Kidney epithelial cell (primary cell): ENCODE data around the gene TMX2. TPM values are rescaled to one million over a fixed set of nuclear protein-coding genes. Genes with fewer than 3 reads are reported as not detected.

ENCODE experiments used
- DNase-seq: peaks from one replicate; pipeline ENCODE4 v3.0.0-alpha.2; 2010; ENCODE audit warnings: low read depth
- H3K27me3 ChIP-seq: 2 replicates; pipeline ENCODE4 v1.6.0; 2011; ENCODE audit warnings: low read length; ENCODE audit not compliant: control insufficient read depth, insufficient read depth
- H3K36me3 ChIP-seq: 2 replicates; pipeline ENCODE4 v1.5.1; 2011; ENCODE audit warnings: low read length; ENCODE audit not compliant: control insufficient read depth, insufficient read depth
- H3K4me3 ChIP-seq: 2 replicates; pipeline ENCODE4 v1.5.1; 2011; ENCODE audit warnings: low read depth, mild to moderate bottlenecking, control low read depth, low read length
- CTCF ChIP-seq: IDR thresholded peaks from 2 replicates; pipeline ENCODE4 v1.5.1; 2011; ENCODE audit warnings: mild to moderate bottlenecking, moderate library complexity, low read length, control low read depth, inconsistent platforms; ENCODE audit not compliant: insufficient read depth, poor library complexity, severe bottlenecking
- total RNA-seq: library from RNA; depleted of rRNA; stranded (reverse); fragments of >200 nt; gene quantifications from 2 replicates; pipeline ENCODE4 v1.2.3, GENCODE V29; 2015

The TMX2 gene, protein sequence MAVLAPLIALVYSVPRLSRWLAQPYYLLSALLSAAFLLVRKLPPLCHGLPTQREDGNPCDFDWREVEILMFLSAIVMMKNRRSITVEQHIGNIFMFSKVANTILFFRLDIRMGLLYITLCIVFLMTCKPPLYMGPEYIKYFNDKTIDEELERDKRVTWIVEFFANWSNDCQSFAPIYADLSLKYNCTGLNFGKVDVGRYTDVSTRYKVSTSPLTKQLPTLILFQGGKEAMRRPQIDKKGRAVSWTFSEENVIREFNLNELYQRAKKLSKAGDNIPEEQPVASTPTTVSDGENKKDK
- total RNA-seq: 74.0 and 79.8 TPM in 2 replicates

- DNase-seq: peak; percentile 100
- TF ChIP-seq CTCF: no peak
- no peaks in the 10 kb centered on the region for H3K36me3 ChIP-seq
- peak within 1 kb of the TSS; percentile 70 for H3K4me3 ChIP-seq
- H3K27me3 ChIP-seq: no peaks in the 10 kb centered on the region
Measured at GRCh38 chr11:57712256-57713150, at the start of gene TMX2. Gene TMX2 (plus strand): TSS chr11:57712593. CDS start chr11:57712619, 26 bp downstream.

DNA sequence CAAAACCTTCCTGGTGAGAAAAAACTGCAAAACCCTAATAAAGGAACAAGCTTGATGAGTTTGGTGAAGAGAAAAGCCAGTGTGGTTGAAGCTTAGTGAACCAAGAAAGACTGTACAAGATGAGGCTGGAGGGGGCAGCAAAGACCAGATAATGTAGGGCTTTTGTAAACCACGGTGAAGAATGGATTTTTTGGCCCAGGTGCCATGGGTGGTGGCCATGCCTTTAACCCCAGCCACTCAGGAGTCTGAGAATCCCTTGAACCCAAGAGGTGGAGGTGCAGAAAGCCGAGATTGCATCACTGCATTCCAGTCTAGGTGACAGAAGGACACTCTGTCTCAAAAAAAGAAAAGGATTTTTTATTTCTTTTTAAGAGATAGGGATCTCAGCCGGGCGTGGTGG is 49.5 kb upstream of the TMX2 start:
- Histone ChIP-seq H3K36me3 (peaks cover 4% of the 10 kb centered on the region), H3K27me3 (no peaks in the 10 kb centered on the region), H3K4me3 (no peak overlapping the region)
- DNase-seq: no peak
- TF ChIP-seq CTCF: no peak

GRCh38 chr11:57663975-57664374 is 48.4 kb upstream of the TMX2 start:
- Histone ChIP-seq H3K36me3 (peaks cover 4% of the 10 kb centered on the region), H3K27me3 (no peaks in the 10 kb centered on the region), H3K4me3 (no peak overlapping the region)
- TF ChIP-seq CTCF: no peak
- no peak for DNase-seq

- TF ChIP-seq CTCF: no peak
- no peaks in the 10 kb centered on the region for H3K36me3 ChIP-seq
- DNase-seq: peak; percentile 96
- peak overlapping the region; percentile 90 for H3K4me3 ChIP-seq
- H3K27me3 ChIP-seq: no peaks in the 10 kb centered on the region
Measured at GRCh38 chr11:57667117-57667735, 45.2 kb upstream of the TMX2 start.

DNA sequence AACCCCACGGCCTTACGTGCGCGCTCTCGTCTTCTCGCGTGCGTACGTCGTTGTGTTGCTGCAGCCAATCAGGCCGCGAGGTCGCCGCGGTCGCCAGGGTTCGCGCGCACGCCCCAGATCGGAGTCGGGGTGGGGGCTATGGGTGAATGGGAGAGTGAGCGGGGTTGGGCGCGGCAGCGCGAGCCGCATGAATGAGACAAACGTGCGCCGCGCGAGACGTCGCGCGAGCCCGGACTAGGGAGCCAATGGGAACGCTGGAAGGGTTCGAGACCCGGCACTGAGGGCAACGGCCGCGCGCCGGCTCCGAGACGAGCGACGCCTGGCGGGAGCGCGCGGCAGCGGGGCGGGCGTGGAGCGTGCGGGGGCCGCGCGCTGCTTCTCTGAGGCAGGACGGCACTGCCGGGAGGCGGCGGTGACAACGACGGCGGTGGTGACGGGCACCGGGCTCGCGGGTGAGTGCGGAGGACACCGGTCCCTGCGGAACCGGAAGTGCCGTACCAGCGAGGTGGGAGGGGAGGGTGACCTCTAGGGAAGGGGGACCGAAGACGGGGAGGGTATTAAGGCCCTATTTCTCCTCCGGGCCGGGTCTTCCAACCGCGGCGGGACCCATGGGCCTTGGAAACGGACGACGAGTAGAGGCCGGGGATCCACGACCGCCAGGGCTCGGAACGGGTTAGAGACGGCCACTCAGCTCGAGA is 44.5 kb upstream of the TMX2 start, which contains the start of gene ZDHHC5:
ZDHHC5 (plus strand) TSS at position 379 of the 698 bp plus-strand sequence. CDS start 4,977 bp downstream, outside the sequence.
- Histone ChIP-seq H3K27me3 (no peaks in the 10 kb centered on the region), H3K36me3 (no peaks in the 10 kb centered on the region), H3K4me3 (peak within 1 kb of the TSS; percentile 90)
- peak; percentile 95 for DNase-seq
- TF ChIP-seq CTCF: no peak
